GM19035 (cell line): ENCODE data around the gene KIF13A.
"Not testable (repeated sequence)": the region's sequence is repeated elsewhere in the genome, so short reads cannot be mapped to it uniquely, and the experiment has no call there.

Experiments used
- ATAC-seq: cut with Tn5 transposase; IDR thresholded peaks from one replicate; pipeline ENCODE4 v1.9.1; 2021; ENCODE audit not compliant: unreplicated experiment

The KIF13A gene

GRCh38 chr6:17999425-17999824, 12.0 kb upstream of the KIF13A start:
- ATAC-seq, result no peak

GRCh38 chr6:17998442-17998841, 11.0 kb upstream of the KIF13A start:
- ATAC-seq, result no peak

- ATAC-seq, result no peak
Measured at GRCh38 chr6:17998003-17998402, 10.6 kb upstream of the KIF13A start.

GRCh38 chr6:17995414-17995813, 8.0 kb upstream of the KIF13A start:
- no peak for ATAC-seq

- ATAC-seq, result no peak
Measured at GRCh38 chr6:17994019-17994418, 6.6 kb upstream of the KIF13A start.

- ATAC-seq, result no peak
Measured at GRCh38 chr6:17988422-17988944, 1.0 kb upstream of the KIF13A start.

GRCh38 chr6:17987697-17988421, 424 bp upstream of the KIF13A start:
- peak; percentile 69 for ATAC-seq

GRCh38 chr6:17986656-17987446, 584 bp downstream of the KIF13A start:
- ATAC-seq, result peak; percentile 26

GRCh38 chr6:17985934-17986655, 1.3 kb downstream of the KIF13A start:
- ATAC-seq, result no peak

GRCh38 chr6:17984812-17985670, 2.4 kb downstream of the KIF13A start:
- ATAC-seq, result no peak

- ATAC-seq, result no peak
Measured at GRCh38 chr6:17984399-17984798, 3.0 kb downstream of the KIF13A start.

GRCh38 chr6:17983730-17984129, 3.7 kb downstream of the KIF13A start:
- no peak for ATAC-seq

GRCh38 chr6:17980329-17980728, 7.1 kb downstream of the KIF13A start:
- ATAC-seq, result no peak

- no peak for ATAC-seq
Measured at GRCh38 chr6:17979479-17979878, 8.0 kb downstream of the KIF13A start.

GRCh38 chr6:17976258-17976657, 11.2 kb downstream of the KIF13A start:
- ATAC-seq, result not testable (repeated sequence)

- no peak for ATAC-seq
Measured at GRCh38 chr6:17974570-17975368, 12.7 kb downstream of the KIF13A start.

GRCh38 chr6:17972978-17973622, 14.3 kb downstream of the KIF13A start:
- ATAC-seq, result no peak

- ATAC-seq, result no peak
Measured at GRCh38 chr6:17972074-17972952, 15.1 kb downstream of the KIF13A start.
